NCI-H460 (cell line): ENCODE measurements around the gene SET. TPM values are rescaled to one million over a fixed set of nuclear protein-coding genes. Genes with fewer than 3 reads are reported as not detected.
"Not testable (repeated sequence)": the region's sequence is repeated elsewhere in the genome, so short reads cannot be mapped to it uniquely, and the experiment has no call there.

ENCODE experiments used
- DNase-seq: peaks from one replicate; pipeline ENCODE4 v3.0.0-alpha.2; 2016; ENCODE audit warnings: low read depth; ENCODE audit errors: extremely low read depth
- total RNA-seq: library from RNA; depleted of rRNA; stranded (reverse); fragments of >200 nt; shearing (Covaris generic); gene quantifications from 2 replicates; pipeline ENCODE4 v1.2.3, GENCODE V29; 2014

SET gene
- total RNA-seq, 1 experiment from 2014 or later, result 863 TPM

- DNase-seq, result no peak
Observed at GRCh38 chr9:128685636-128686489, 3.2 kb upstream of the SET start.

GRCh38 chr9:128687453-128687852 is 1.6 kb upstream of the SET start:
- no peak for DNase-seq

GRCh38 chr9:128689293-128689774 is 312 bp downstream of the SET start:
- DNase-seq, result no peak

GRCh38 chr9:128689820-128690683 is 1.0 kb downstream of the SET start:
- DNase-seq, result no peak

GRCh38 chr9:128690684-128691034 is 1.6 kb downstream of the SET start:
- DNase-seq, result no peak

- DNase-seq, result not testable (repeated sequence)
Observed at GRCh38 chr9:128693738-128694137, 4.7 kb downstream of the SET start.

GRCh38 chr9:128694344-128694743 is 5.3 kb downstream of the SET start:
- no peak for DNase-seq

- DNase-seq, result no peak
Observed at GRCh38 chr9:128696923-128697707, 8.1 kb downstream of the SET start.

GRCh38 chr9:128699096-128699795 is 10.2 kb downstream of the SET start:
- not testable (repeated sequence) for DNase-seq

- DNase-seq, result no peak
Observed at GRCh38 chr9:128701227-128701854, 12.3 kb downstream of the SET start.

- peak; percentile 82 for DNase-seq
Observed at GRCh38 chr9:128702445-128702948, 13.5 kb downstream of the SET start, which contains the start of gene PKN3. Gene PKN3, plus strand, starts transcription at chr9:128702503. Its CDS starts 413 bp downstream, at chr9:128702916.

GRCh38 chr9:128702949-128703615 is 14.1 kb downstream of the SET start:
- DNase-seq, result no peak

- DNase-seq, result no peak
Observed at GRCh38 chr9:128703616-128704355, 14.8 kb downstream of the SET start.

- DNase-seq, result no peak
Observed at GRCh38 chr9:128704356-128704670, 15.3 kb downstream of the SET start.

- DNase-seq, result no peak
Observed at GRCh38 chr9:128705051-128705965, 16.3 kb downstream of the SET start.

- no peak for DNase-seq
Observed at GRCh38 chr9:128706045-128706444, 17.0 kb downstream of the SET start.

GRCh38 chr9:128706671-128707381 is 17.8 kb downstream of the SET start:
- DNase-seq, result no peak
